ENCODE data around the gene ATP6V1G3. TPM values are rescaled to one million over a fixed set of nuclear protein-coding genes. Genes with fewer than 3 reads are reported as not detected.
"Not testable (repeated sequence)": the region's sequence is repeated elsewhere in the genome, so short reads cannot be mapped to it uniquely, and the experiment has no call there.

Gene ATP6V1G3
- total RNA-seq, 2 experiments from 2014 or later, result not detected

DNA sequence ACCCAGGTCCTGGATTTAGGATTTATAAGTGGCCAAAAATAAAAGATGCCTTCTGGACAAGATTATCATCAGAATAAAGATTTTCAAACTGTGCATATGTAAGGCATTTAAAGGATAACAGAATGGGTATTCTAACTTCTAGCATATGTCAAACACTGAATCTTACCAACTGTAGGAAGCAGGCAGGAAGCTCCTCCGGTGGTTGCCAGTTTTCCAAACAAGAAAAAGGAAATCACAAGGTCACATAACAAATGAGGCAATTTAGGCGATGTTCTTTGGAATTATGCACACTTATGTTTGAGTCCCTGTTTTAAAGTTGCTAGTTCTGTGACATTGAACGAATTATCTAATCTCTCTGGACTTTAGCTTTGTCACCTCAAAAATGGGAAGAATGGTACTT, 48.9 kb downstream of the ATP6V1G3 start:
- H3K36me3 Mint-ChIP-seq (ENCODE audit: low read depth), result no peaks in the 10 kb centered on the region

DNA sequence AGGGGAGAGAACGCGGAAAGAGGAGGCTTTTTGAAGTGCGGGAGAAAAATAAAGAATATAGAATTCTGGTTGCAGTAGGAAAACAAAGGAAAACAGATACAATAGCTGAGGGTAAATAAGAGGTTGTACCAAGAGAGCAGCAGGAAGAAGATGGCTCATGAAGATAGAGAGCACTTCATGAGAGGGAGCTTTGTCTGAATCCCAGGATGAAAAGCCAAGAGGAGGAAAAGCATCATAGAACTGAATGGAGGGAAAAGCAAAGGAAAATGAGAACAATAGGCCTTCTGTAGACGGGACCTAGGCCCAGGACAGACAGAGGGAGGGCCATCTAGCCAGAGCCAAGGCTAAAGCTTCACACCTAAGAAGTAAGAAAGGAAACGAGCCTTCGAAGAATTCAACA, 49.5 kb downstream of the ATP6V1G3 start:
- no peaks in the 10 kb centered on the region for H3K9me3 Mint-ChIP-seq
- ChIA-PET POLR2A (no interaction called here), CTCF (no interaction called here)
- no peaks in the 10 kb centered on the region for H3K4me1 Mint-ChIP-seq
- no peak for DNase-seq
- no peaks in the 10 kb centered on the region for H3K36me3 Mint-ChIP-seq (ENCODE audit: low read depth)
- H3K4me3 Mint-ChIP-seq, result no peak overlapping the region
- H3K27me3 Mint-ChIP-seq, result no peaks in the 10 kb centered on the region
- no peak overlapping the region for H3K27ac Mint-ChIP-seq

More for the DNA sequence above, 48.9 kb downstream of the ATP6V1G3 start:
- Mint-ChIP-seq H3K4me3 (no peak overlapping the region), H3K27me3 (no peaks in the 10 kb centered on the region), H3K27ac (no peak overlapping the region), H3K9me3 (no peaks in the 10 kb centered on the region), H3K4me1 (no peaks in the 10 kb centered on the region)
- ChIA-PET CTCF (no interaction called here), POLR2A (no interaction called here)
- no peak for DNase-seq

DNA sequence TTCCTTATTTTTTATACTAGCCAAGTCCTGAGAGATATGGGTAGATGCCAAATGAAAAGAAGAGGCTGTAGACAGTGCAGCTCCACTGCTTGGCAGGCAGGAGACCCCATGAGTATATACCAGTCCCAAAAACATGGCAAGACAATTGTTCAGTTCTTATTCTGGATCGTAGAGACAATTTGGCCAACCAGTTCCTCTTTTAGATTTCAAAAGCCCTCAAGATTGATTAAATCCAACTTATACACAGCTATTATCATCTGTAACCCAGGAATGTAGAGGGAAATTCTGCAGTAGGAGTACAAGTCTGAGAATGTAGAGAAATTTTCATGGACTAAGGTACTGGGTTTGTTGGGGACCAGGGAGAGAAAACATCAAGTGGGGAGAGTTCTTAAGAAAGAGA, 50.3 kb downstream of the ATP6V1G3 start:
- Mint-ChIP-seq H3K36me3 (ENCODE audit: low read depth) (no peaks in the 10 kb centered on the region), H3K4me1 (no peaks in the 10 kb centered on the region), H3K27ac (no peak overlapping the region), H3K4me3 (no peak overlapping the region), H3K9me3 (no peaks in the 10 kb centered on the region), H3K27me3 (no peaks in the 10 kb centered on the region)
- CTCF ChIA-PET, result interaction anchor here (0.9 kb wide), 1 partner anchor 192 kb away, joined by 4 read pairs; no protein-coding TSS in a partner anchor
- no peak for DNase-seq
- POLR2A ChIA-PET, result no interaction called here

DNA sequence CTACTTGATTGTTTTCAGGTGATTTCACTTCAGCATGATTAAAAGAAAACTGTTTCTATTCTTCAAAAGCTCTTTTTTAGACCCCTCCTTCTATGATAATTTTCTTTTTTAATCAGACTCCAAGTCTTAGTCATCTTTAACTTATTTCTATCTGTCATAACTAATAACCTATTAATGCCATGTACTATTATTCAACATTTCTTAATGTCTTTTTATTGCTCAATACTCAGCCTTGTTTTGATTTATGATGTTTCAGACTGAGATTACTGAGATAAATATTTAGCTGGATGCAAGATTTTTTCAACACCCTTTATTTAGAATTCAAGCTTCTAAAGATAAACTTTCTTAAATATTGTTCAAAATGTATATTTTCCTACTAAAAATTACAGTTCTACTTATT, 53.6 kb downstream of the ATP6V1G3 start:
- no peak overlapping the region for H3K27ac Mint-ChIP-seq
- H3K4me1 Mint-ChIP-seq, result no peaks in the 10 kb centered on the region
- H3K27me3 Mint-ChIP-seq, result no peaks in the 10 kb centered on the region
- DNase-seq, result no peak
- no peaks in the 10 kb centered on the region for H3K36me3 Mint-ChIP-seq (ENCODE audit: low read depth)
- H3K4me3 Mint-ChIP-seq, result no peak overlapping the region
- peaks cover 4% of the 10 kb centered on the region for H3K9me3 Mint-ChIP-seq
- ChIA-PET CTCF (interaction anchor here (1.0 kb wide), 1 partner anchor 18 kb away, joined by 3 read pairs; no protein-coding TSS in a partner anchor), POLR2A (no interaction called here)

DNA sequence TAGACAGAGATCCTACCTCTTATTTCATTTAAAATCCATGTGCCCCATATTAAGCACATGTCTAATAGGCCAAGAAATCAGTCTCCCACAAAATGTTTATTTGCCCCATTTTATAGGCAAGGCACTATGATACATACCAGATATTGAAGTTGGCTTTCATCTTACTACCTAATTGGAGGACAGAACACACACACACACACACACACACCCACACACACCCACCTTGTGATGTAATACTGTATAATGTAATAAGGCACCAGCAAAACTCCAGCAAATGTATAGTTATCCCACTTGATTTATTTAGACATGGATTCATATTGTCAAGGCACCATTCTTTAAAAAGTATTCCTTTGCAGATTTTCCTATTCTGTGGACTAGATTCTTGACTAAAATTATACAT, 56.8 kb downstream of the ATP6V1G3 start:
- Mint-ChIP-seq H3K27me3 (no peaks in the 10 kb centered on the region), H3K36me3 (ENCODE audit: low read depth) (no peaks in the 10 kb centered on the region)

DNA sequence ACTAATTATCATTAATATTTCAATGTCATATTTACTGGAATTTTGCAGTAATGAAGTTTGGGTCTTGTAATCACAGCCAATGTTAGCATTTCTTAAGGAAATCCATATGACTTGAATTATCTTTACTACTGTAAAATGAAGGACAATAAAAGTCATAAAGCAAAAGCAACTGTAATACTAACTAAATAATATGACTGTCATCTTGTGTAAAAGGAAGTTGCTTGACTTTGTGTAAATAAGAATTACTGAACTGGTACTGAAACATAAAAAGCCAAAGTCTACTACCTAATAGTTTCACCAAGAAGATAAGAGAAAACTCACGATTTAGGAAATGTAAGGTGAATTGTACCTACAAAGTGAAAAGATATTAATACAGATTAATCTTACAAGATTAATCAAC, 57.5 kb downstream of the ATP6V1G3 start:
- DNase-seq, result no peak
- Mint-ChIP-seq H3K27ac (no peak overlapping the region), H3K4me1 (no peaks in the 10 kb centered on the region), H3K36me3 (ENCODE audit: low read depth) (no peaks in the 10 kb centered on the region), H3K4me3 (no peak overlapping the region), H3K27me3 (no peaks in the 10 kb centered on the region), H3K9me3 (peaks cover 6% of the 10 kb centered on the region)
- CTCF ChIA-PET, result no interaction called here
- POLR2A ChIA-PET, result no interaction called here

More for the DNA sequence above, 56.8 kb downstream of the ATP6V1G3 start:
- Mint-ChIP-seq H3K4me1 (no peaks in the 10 kb centered on the region), H3K27ac (no peak overlapping the region), H3K4me3 (no peak overlapping the region), H3K9me3 (peaks cover 4% of the 10 kb centered on the region)
- CTCF ChIA-PET, result no interaction called here
- POLR2A ChIA-PET, result no interaction called here
- no peak for DNase-seq

DNA sequence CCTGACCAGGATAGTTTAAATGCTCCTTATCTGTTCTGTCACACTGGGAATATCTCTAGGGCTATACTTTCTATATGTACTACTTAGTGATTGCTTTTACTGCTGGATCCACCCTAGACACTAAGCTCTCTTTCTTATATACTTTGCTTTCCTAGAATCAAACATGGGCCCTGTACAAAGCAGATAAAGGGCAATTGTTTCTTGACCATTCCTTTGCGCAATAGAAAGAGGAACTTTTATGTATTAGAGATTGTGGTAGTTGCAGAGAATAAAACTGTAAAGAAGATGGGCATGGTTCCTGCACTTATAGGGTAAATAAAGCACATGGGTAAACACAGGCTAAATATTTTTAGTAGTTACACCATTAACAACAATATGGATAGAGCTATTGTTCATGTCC, 58.8 kb downstream of the ATP6V1G3 start:
- Mint-ChIP-seq H3K27ac (no peak overlapping the region), H3K9me3 (peaks cover 9% of the 10 kb centered on the region), H3K27me3 (no peaks in the 10 kb centered on the region), H3K36me3 (ENCODE audit: low read depth) (no peaks in the 10 kb centered on the region), H3K4me3 (no peak overlapping the region), H3K4me1 (no peaks in the 10 kb centered on the region)
- no peak for DNase-seq
- ChIA-PET POLR2A (no interaction called here), CTCF (interaction anchor here (0.6 to 1.5 kb wide), 3 partner anchors 11 to 529 kb away, joined by 3 to 7 read pairs (median 3); no protein-coding TSS in a partner anchor)

DNA sequence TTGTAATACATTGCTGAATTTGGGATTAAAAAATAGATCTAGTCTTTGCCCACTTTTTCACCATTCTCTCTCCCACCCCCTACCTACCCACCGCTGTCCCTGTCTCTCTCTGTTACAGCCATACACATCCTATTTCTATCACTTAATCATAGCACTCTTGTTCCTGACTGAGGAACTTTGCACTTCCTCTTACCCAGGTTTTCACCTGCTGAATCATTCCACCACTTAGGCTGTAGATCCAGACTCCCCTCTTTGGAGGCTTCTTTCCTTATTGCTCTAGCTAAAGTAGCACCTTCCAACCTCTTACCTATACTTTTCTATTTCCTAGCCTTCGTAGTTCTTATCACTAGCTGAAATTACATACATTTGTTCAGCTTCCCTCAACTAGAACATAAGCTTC, 59.6 kb downstream of the ATP6V1G3 start:
- Mint-ChIP-seq H3K27me3 (no peaks in the 10 kb centered on the region), H3K36me3 (ENCODE audit: low read depth) (no peaks in the 10 kb centered on the region), H3K4me1 (no peaks in the 10 kb centered on the region), H3K4me3 (no peak overlapping the region), H3K9me3 (peaks cover 9% of the 10 kb centered on the region), H3K27ac (no peak overlapping the region)
- POLR2A ChIA-PET, result no interaction called here
- DNase-seq, result no peak
- CTCF ChIA-PET, result interaction anchor here (1.3 to 1.5 kb wide), 2 partner anchors 12 to 13 kb away, joined by 3 to 7 read pairs; no protein-coding TSS in a partner anchor

DNA sequence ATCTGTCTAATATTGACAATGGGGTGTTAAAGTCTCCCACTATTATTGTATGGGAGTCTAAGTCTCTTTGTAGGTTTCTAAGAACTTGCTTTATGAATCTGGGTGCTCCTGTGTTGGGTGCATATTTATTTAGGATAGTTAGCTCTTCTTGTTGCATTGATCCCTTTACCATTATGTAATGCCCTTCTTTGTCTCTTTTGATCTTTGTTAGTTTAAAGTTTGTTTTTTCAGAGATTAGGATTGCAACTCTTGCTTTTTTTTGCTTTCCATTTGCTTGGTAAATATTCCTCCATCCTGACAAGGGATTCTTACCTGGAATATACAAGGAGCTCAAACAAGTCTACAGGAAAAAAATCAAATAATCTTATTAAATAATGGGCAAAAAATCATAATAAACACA, 63.1 kb downstream of the ATP6V1G3 start:
- POLR2A ChIA-PET; DNase-seq; H3K27ac Mint-ChIP-seq; H3K36me3 Mint-ChIP-seq (ENCODE audit: low read depth); H3K27me3 Mint-ChIP-seq; H3K4me3 Mint-ChIP-seq; H3K4me1 Mint-ChIP-seq: not testable (repeated sequence)
- CTCF ChIA-PET, result interaction anchor here (1.6 kb wide), 1 partner anchor 12 kb away, joined by 3 read pairs; no protein-coding TSS in a partner anchor
- peaks cover 14% of the 10 kb centered on the region for H3K9me3 Mint-ChIP-seq

Other genes with a start within 250 kb of the ATP6V1G3 start
- gene PTPRC, start 98.4 kb upstream of the ATP6V1G3 start, total RNA-seq, result 100 to 1,000 TPM; 700 to 862 TPM